ENCODE data around the gene SP3.
A peak's percentile ranks its signal among the peaks of the same experiment; 100 is the strongest.

The SP3 gene

DNA sequence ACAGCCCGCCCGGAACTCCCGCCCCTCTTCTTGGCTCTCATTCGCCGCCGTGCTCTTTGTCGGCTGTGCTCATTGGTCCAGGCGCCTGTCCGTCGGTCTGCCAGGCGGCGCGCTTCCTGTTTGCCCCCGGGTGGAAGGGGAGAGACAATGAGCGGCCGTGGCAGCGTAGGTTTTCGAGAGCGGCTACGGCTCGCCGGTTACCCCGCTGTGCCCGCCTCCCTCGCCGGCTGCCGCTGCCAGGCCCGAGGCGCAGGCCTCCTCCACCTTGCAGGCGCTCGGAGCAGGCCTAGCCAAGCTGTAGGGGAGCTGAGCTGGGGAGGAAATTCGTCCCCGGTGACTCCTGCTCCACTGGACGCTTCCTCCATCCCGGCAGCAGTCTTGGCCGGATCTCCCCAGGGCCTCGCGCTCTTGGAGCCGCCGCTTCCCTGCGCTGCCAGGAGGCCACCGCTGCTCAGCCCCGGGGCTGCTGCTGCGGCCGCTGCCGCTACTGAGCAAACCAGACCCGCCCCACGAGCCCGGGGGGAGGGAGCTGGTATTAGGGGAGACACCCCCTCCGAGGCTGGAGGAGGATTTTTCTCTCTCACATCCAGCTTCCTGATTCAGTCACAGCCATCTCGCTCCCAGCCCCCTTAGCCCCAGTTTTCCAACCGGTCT lies at the start of gene SP3:
SP3 (minus strand) TSS at position 2 of the 654 bp plus-strand sequence. CDS start 202 bp downstream, outside the sequence.
- H3K9me3 ChIP-seq (ENCODE audit: control insufficient read depth, insufficient read depth, low read length) = no peaks in the 10 kb centered on the region
- peak within 1 kb of the TSS; percentile 98 for H3K4me3 ChIP-seq (ENCODE audit: low read depth, low read length)
- peaks cover 15% of the 10 kb centered on the region for H3K4me1 ChIP-seq (ENCODE audit: control insufficient read depth, insufficient read depth, low read length)
- no peaks in the 10 kb centered on the region for H3K27me3 ChIP-seq (ENCODE audit: control insufficient read depth, insufficient read depth, low read length)
- H3K9ac ChIP-seq (ENCODE audit: low read depth, low read length) = peak within 1 kb of the TSS; percentile 92
- H3K36me3 ChIP-seq (ENCODE audit: control insufficient read depth, insufficient read depth, low read length) = no peaks in the 10 kb centered on the region

DNA sequence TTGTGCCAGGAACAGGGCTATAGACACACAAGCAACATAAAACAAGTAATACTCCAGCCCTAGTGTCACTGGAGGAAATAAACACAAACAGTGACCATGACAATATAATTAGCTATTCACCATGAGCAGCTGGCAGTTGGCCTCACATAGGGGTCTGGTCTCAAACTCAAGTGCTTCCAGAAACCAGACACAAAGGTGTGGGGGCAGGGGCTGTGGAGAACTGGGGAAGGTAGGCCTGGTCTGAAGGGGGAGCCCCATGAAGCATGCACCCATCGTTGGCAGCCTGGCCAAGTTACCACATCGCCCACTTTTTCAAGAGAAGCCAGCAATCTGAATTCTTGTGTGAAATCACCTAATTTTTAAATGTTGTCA lies 49.5 kb upstream of the SP3 start:
- no peak overlapping the region for H3K4me3 ChIP-seq (ENCODE audit: low read depth, low read length)

GRCh38 chr2:174014011-174014698 lies 49.0 kb upstream of the SP3 start:
- Histone ChIP-seq H3K9me3 (ENCODE audit: control insufficient read depth, insufficient read depth, low read length) (no peaks in the 10 kb centered on the region), H3K27me3 (ENCODE audit: control insufficient read depth, insufficient read depth, low read length) (peaks cover 4% of the 10 kb centered on the region), H3K36me3 (ENCODE audit: control insufficient read depth, insufficient read depth, low read length) (no peaks in the 10 kb centered on the region), H3K9ac (ENCODE audit: low read depth, low read length) (no peak overlapping the region), H3K4me3 (ENCODE audit: low read depth, low read length) (no peak overlapping the region), H3K4me1 (ENCODE audit: control insufficient read depth, insufficient read depth, low read length) (peaks cover 17% of the 10 kb centered on the region)

More for the DNA sequence above, 49.5 kb upstream of the SP3 start:
- H3K4me1 ChIP-seq (ENCODE audit: control insufficient read depth, insufficient read depth, low read length) = peaks cover 17% of the 10 kb centered on the region
- no peak overlapping the region for H3K9ac ChIP-seq (ENCODE audit: low read depth, low read length)
- no peaks in the 10 kb centered on the region for H3K36me3 ChIP-seq (ENCODE audit: control insufficient read depth, insufficient read depth, low read length)
- H3K9me3 ChIP-seq (ENCODE audit: control insufficient read depth, insufficient read depth, low read length) = no peaks in the 10 kb centered on the region
- H3K27me3 ChIP-seq (ENCODE audit: control insufficient read depth, insufficient read depth, low read length) = peaks cover 4% of the 10 kb centered on the region

GRCh38 chr2:174013315-174013751 lies 48.2 kb upstream of the SP3 start:
- peaks cover 4% of the 10 kb centered on the region for H3K27me3 ChIP-seq (ENCODE audit: control insufficient read depth, insufficient read depth, low read length)
- peaks cover 17% of the 10 kb centered on the region for H3K4me1 ChIP-seq (ENCODE audit: control insufficient read depth, insufficient read depth, low read length)
- H3K4me3 ChIP-seq (ENCODE audit: low read depth, low read length) = peak overlapping the region; percentile 48
- no peaks in the 10 kb centered on the region for H3K36me3 ChIP-seq (ENCODE audit: control insufficient read depth, insufficient read depth, low read length)
- H3K9ac ChIP-seq (ENCODE audit: low read depth, low read length) = peak overlapping the region; percentile 67
- no peaks in the 10 kb centered on the region for H3K9me3 ChIP-seq (ENCODE audit: control insufficient read depth, insufficient read depth, low read length)

DNA sequence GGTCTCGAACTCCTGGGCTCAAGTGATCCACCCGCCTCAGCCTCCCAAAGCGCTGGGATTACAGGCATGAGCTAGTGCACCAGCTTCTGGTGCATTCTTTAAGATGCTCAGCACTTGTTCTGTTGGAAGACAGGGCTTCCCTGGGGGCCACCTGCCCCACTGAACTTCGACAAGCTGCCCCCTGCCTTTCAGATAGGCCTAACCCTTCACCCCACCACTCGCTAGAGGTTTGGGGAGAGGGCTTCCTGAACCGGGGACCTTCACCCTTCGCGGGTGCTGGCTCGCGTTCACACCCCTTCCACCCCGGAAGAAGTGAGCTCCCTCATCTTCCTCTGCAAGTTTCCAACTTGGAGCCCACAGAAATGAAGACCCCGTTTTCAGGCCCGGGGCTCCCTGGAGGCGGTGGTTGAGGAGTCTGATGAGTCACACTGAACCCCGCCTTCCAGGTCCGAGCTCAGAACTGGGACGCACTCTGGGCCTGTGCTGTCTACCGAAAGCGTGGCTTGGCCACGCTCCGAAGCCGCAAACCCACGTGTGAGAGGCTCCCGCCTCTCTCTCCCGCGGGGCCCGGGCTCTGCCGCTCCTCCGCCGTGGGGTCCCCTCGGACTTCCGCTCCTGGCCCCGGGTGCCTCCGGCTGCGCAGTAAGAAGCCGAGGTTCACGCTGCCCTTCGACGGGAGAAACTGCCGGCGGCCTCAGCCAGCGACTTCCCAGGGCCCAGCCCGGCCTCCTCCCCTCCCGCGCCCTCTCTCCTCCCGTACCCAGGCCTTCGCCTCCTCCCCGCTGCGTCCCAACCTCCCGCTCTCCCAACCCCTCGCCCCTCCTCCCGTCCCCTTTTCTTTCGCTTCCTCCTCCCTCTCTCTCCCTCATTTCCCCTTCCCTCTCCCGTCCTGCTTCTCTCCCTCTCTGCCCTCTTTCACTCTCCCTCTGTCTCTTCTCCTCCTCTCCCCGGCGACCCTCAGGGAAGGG lies 47.5 kb upstream of the SP3 start:
- Histone ChIP-seq H3K9ac (ENCODE audit: low read depth, low read length) (peak overlapping the region; percentile 66), H3K27me3 (ENCODE audit: control insufficient read depth, insufficient read depth, low read length) (peaks cover 4% of the 10 kb centered on the region), H3K9me3 (ENCODE audit: control insufficient read depth, insufficient read depth, low read length) (no peaks in the 10 kb centered on the region), H3K36me3 (ENCODE audit: control insufficient read depth, insufficient read depth, low read length) (no peaks in the 10 kb centered on the region), H3K4me1 (ENCODE audit: control insufficient read depth, insufficient read depth, low read length) (peaks cover 19% of the 10 kb centered on the region), H3K4me3 (ENCODE audit: low read depth, low read length) (peak overlapping the region; percentile 48)

- Histone ChIP-seq H3K27me3 (ENCODE audit: control insufficient read depth, insufficient read depth, low read length) (peaks cover 4% of the 10 kb centered on the region), H3K9me3 (ENCODE audit: control insufficient read depth, insufficient read depth, low read length) (no peaks in the 10 kb centered on the region), H3K4me1 (ENCODE audit: control insufficient read depth, insufficient read depth, low read length) (peaks cover 19% of the 10 kb centered on the region), H3K9ac (ENCODE audit: low read depth, low read length) (no peak overlapping the region), H3K36me3 (ENCODE audit: control insufficient read depth, insufficient read depth, low read length) (no peaks in the 10 kb centered on the region), H3K4me3 (ENCODE audit: low read depth, low read length) (no peak overlapping the region)
These were observed 46.6 kb upstream of the SP3 start for GRCh38 chr2:174011796-174012195.

GRCh38 chr2:174011173-174011572 lies 46.0 kb upstream of the SP3 start:
- Histone ChIP-seq H3K4me1 (ENCODE audit: control insufficient read depth, insufficient read depth, low read length) (peaks cover 19% of the 10 kb centered on the region), H3K9me3 (ENCODE audit: control insufficient read depth, insufficient read depth, low read length) (no peaks in the 10 kb centered on the region), H3K27me3 (ENCODE audit: control insufficient read depth, insufficient read depth, low read length) (peaks cover 4% of the 10 kb centered on the region), H3K9ac (ENCODE audit: low read depth, low read length) (no peak overlapping the region), H3K36me3 (ENCODE audit: control insufficient read depth, insufficient read depth, low read length) (no peaks in the 10 kb centered on the region), H3K4me3 (ENCODE audit: low read depth, low read length) (no peak overlapping the region)

DNA sequence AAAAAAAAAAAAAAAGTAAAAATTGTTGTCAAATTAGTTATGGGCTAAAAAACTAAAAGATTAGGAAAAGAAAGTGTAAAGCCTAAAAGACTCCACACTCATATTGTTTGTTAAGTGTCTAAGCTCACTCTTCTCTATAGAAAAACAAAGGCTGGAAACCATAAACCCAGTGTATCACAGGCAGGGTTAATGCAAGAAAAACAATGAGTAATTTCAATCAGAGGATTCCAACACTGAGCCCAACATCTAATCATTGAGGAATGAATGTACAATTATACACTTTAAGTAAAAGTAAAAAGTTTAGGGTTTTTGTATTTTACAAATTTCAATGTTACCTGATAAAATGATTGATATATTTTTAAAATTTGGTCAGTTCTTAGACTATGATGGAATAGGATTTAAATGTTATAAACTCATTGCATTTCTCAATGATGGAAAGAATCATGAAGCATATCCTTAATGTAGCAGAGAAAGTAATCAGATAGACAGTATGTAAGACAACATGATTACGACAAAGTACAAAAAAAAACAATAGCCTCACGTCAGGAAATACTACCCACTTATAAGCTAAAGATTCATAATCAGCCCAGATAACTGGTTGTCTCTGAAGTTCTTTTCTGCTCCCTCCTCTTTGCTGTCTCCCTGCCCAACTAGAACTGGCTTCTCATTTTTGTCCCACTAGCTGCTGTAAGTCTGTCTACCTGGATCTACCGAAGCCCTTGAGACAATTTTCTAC lies 44.5 kb upstream of the SP3 start:
- H3K9ac ChIP-seq (ENCODE audit: low read depth, low read length) = no peak overlapping the region
- no peaks in the 10 kb centered on the region for H3K36me3 ChIP-seq (ENCODE audit: control insufficient read depth, insufficient read depth, low read length)
- no peaks in the 10 kb centered on the region for H3K9me3 ChIP-seq (ENCODE audit: control insufficient read depth, insufficient read depth, low read length)
- peaks cover 16% of the 10 kb centered on the region for H3K4me1 ChIP-seq (ENCODE audit: control insufficient read depth, insufficient read depth, low read length)
- no peak overlapping the region for H3K4me3 ChIP-seq (ENCODE audit: low read depth, low read length)
- peaks cover 4% of the 10 kb centered on the region for H3K27me3 ChIP-seq (ENCODE audit: control insufficient read depth, insufficient read depth, low read length)

- Histone ChIP-seq H3K27me3 (ENCODE audit: control insufficient read depth, insufficient read depth, low read length) (peaks cover 4% of the 10 kb centered on the region), H3K4me1 (ENCODE audit: control insufficient read depth, insufficient read depth, low read length) (peaks cover 6% of the 10 kb centered on the region), H3K4me3 (ENCODE audit: low read depth, low read length) (no peak overlapping the region), H3K9ac (ENCODE audit: low read depth, low read length) (no peak overlapping the region), H3K36me3 (ENCODE audit: control insufficient read depth, insufficient read depth, low read length) (no peaks in the 10 kb centered on the region), H3K9me3 (ENCODE audit: control insufficient read depth, insufficient read depth, low read length) (no peaks in the 10 kb centered on the region)
These were observed 43.5 kb upstream of the SP3 start for GRCh38 chr2:174008720-174009119.

DNA sequence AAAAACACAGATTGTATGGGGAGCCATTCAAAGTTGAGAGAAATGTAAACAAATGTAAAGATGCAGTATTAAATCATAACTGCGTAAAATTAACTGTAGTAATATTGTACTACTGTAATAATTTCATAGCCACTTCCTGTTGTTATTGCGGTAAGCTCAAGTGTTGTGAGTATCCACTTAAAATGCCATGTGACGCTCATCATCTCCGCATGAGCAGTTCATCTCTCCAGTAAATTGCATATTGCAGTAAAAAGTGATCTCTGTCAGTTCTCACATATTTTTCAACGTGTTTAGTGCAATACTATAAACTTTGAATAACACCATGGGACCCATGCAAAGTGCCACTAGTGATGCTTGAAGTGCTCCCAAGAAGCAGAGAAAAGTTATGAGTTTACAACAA lies 41.8 kb upstream of the SP3 start:
- Histone ChIP-seq H3K4me1 (ENCODE audit: control insufficient read depth, insufficient read depth, low read length) (peaks cover 2% of the 10 kb centered on the region), H3K27me3 (ENCODE audit: control insufficient read depth, insufficient read depth, low read length) (peaks cover 4% of the 10 kb centered on the region), H3K36me3 (ENCODE audit: control insufficient read depth, insufficient read depth, low read length) (no peaks in the 10 kb centered on the region), H3K4me3 (ENCODE audit: low read depth, low read length) (no peak overlapping the region), H3K9ac (ENCODE audit: low read depth, low read length) (no peak overlapping the region), H3K9me3 (ENCODE audit: control insufficient read depth, insufficient read depth, low read length) (no peaks in the 10 kb centered on the region)

DNA sequence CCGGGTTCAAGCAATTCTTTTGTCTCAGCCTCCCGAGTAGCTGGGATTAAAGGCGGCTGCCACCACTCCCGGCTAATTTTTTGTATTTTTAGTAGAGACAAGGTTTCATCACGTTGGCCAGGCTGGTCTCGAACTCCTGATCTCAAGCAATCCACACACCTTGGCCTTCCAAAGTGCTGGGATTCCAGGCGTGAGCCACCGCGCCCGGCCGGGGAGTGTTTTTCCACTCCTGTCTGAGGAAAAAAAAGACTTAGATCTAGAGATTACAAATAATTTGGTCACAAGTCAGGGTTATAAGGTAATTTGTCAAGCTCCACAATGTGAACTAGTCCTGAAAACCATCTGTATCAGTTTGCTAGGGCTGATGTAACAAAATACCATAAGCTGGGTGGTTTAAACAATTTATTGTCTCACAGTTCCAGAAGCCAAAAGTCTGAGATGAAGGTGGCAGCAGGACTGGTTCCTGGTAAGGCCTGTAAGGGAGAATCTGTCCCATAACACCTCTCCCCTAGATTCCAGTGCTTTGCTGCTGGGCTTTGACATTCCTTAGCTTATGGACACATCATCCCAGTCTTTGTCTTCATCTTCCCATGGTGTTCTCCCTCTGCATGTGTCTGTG lies 40.7 kb upstream of the SP3 start:
- no peak overlapping the region for H3K4me3 ChIP-seq (ENCODE audit: low read depth, low read length)
- no peaks in the 10 kb centered on the region for H3K9me3 ChIP-seq (ENCODE audit: control insufficient read depth, insufficient read depth, low read length)
- H3K4me1 ChIP-seq (ENCODE audit: control insufficient read depth, insufficient read depth, low read length) = peaks cover 2% of the 10 kb centered on the region
- no peak overlapping the region for H3K9ac ChIP-seq (ENCODE audit: low read depth, low read length)
- no peaks in the 10 kb centered on the region for H3K36me3 ChIP-seq (ENCODE audit: control insufficient read depth, insufficient read depth, low read length)
- no peaks in the 10 kb centered on the region for H3K27me3 ChIP-seq (ENCODE audit: control insufficient read depth, insufficient read depth, low read length)

All from iPS-15b (cell line).